ENCODE results near the gene THAP12. TPM values are rescaled to one million over a fixed set of nuclear protein-coding genes. Genes with fewer than 3 reads are reported as not detected.

THAP12 gene
- polyA plus RNA-seq, 3 donors from 2014 or later = 55.5 to 68.1 (median 58.6) TPM

GRCh38 chr11:76365038-76365679 is 15.8 kb downstream of the THAP12 start:
- peaks cover 0 to 10% (median 0%) of the 10 kb centered on the region in 3 donors for H3K36me3 Mint-ChIP-seq
- H3K27me3 Mint-ChIP-seq (ENCODE audit: low read depth in 3 of 3) = no peaks in the 10 kb centered on the region
- DNase-seq = no peak
- no peaks in the 10 kb centered on the region for H3K9me3 Mint-ChIP-seq
- peaks cover 32 to 60% of the 10 kb centered on the region in 2 donors for H3K4me1 Mint-ChIP-seq
- H3K27ac Mint-ChIP-seq = no peak overlapping the region
- no peak overlapping the region for H3K4me3 Mint-ChIP-seq

GRCh38 chr11:76362716-76363115 is 18.2 kb downstream of the THAP12 start:
- Mint-ChIP-seq H3K4me3 (no peak overlapping the region), H3K27me3 (ENCODE audit: low read depth in 3 of 3) (no peaks in the 10 kb centered on the region), H3K27ac (no peak overlapping the region), H3K9me3 (no peaks in the 10 kb centered on the region), H3K4me1 (peaks cover 14 to 36% of the 10 kb centered on the region in 2 donors), H3K36me3 (peaks cover 0 to 19% (median 0%) of the 10 kb centered on the region in 3 donors)
- no peak for DNase-seq

- no peak for DNase-seq
- peaks cover 0 to 25% (median 4%) of the 10 kb centered on the region in 3 donors for H3K36me3 Mint-ChIP-seq
- H3K27me3 Mint-ChIP-seq (ENCODE audit: low read depth in 3 of 3) = no peaks in the 10 kb centered on the region
- H3K27ac Mint-ChIP-seq = peak overlapping the region in 1 of 6 donors; percentile 49
- H3K9me3 Mint-ChIP-seq = no peaks in the 10 kb centered on the region
- no peak overlapping the region for H3K4me3 Mint-ChIP-seq
- peaks cover 9 to 32% of the 10 kb centered on the region in 2 donors for H3K4me1 Mint-ChIP-seq
Measured at GRCh38 chr11:76361776-76362175, 19.2 kb downstream of the THAP12 start.

GRCh38 chr11:76361374-76361773 is 19.6 kb downstream of the THAP12 start:
- no peak overlapping the region for H3K4me3 Mint-ChIP-seq
- no peaks in the 10 kb centered on the region for H3K27me3 Mint-ChIP-seq (ENCODE audit: low read depth in 3 of 3)
- no peak for DNase-seq
- H3K36me3 Mint-ChIP-seq = peaks cover 0 to 25% (median 4%) of the 10 kb centered on the region in 3 donors
- H3K4me1 Mint-ChIP-seq = peaks cover 9 to 32% of the 10 kb centered on the region in 2 donors
- H3K9me3 Mint-ChIP-seq = no peaks in the 10 kb centered on the region
- peak overlapping the region in 1 of 6 donors; percentile 6 for H3K27ac Mint-ChIP-seq

- H3K9me3 Mint-ChIP-seq = peaks cover 0 to 19% (median 13%) of the 10 kb centered on the region in 6 donors
- peaks cover 0 to 2% (median 1%) of the 10 kb centered on the region in 3 donors for H3K27me3 Mint-ChIP-seq (ENCODE audit: low read depth in 3 of 3)
- peaks cover 38 to 69% (median 47%) of the 10 kb centered on the region in 3 donors for H3K36me3 Mint-ChIP-seq
- H3K4me3 Mint-ChIP-seq = no peak overlapping the region
- no peak for DNase-seq
- no peak overlapping the region for H3K27ac Mint-ChIP-seq
- no peaks in the 10 kb centered on the region for H3K4me1 Mint-ChIP-seq
Measured at GRCh38 chr11:76355172-76355571, 25.8 kb downstream of the THAP12 start.

- Mint-ChIP-seq H3K27me3 (ENCODE audit: low read depth in 3 of 3) (no peaks in the 10 kb centered on the region), H3K4me1 (no peaks in the 10 kb centered on the region), H3K36me3 (peaks cover 13 to 39% (median 22%) of the 10 kb centered on the region in 3 donors), H3K27ac (no peak overlapping the region), H3K9me3 (peaks cover 0 to 5% (median 0%) of the 10 kb centered on the region in 6 donors), H3K4me3 (no peak overlapping the region)
- DNase-seq = no peak
Measured at GRCh38 chr11:76348348-76348747, 32.6 kb downstream of the THAP12 start.

GRCh38 chr11:76347466-76347865 is 33.5 kb downstream of the THAP12 start:
- H3K27me3 Mint-ChIP-seq (ENCODE audit: low read depth in 3 of 3) = no peaks in the 10 kb centered on the region
- no peak overlapping the region for H3K27ac Mint-ChIP-seq
- no peaks in the 10 kb centered on the region for H3K4me1 Mint-ChIP-seq
- peaks cover 4 to 30% (median 13%) of the 10 kb centered on the region in 3 donors for H3K36me3 Mint-ChIP-seq
- H3K9me3 Mint-ChIP-seq = no peaks in the 10 kb centered on the region
- no peak for DNase-seq
- no peak overlapping the region for H3K4me3 Mint-ChIP-seq

- peaks cover 0 to 2% (median 0%) of the 10 kb centered on the region in 6 donors for H3K9me3 Mint-ChIP-seq
- no peak overlapping the region for H3K4me3 Mint-ChIP-seq
- H3K27me3 Mint-ChIP-seq (ENCODE audit: low read depth in 3 of 3) = peaks cover under 1 to 7% (median 5%) of the 10 kb centered on the region in 3 donors
- DNase-seq = no peak
- no peak overlapping the region for H3K27ac Mint-ChIP-seq
- H3K4me1 Mint-ChIP-seq = peaks cover 0 to 2% of the 10 kb centered on the region in 2 donors
- no peaks in the 10 kb centered on the region for H3K36me3 Mint-ChIP-seq
Measured at GRCh38 chr11:76339221-76339620, 41.7 kb downstream of the THAP12 start.

GRCh38 chr11:76337923-76338322 is 43.0 kb downstream of the THAP12 start:
- Mint-ChIP-seq H3K27ac (no peak overlapping the region), H3K36me3 (no peaks in the 10 kb centered on the region), H3K27me3 (ENCODE audit: low read depth in 3 of 3) (peaks cover 2 to 7% (median 5%) of the 10 kb centered on the region in 3 donors), H3K4me1 (peaks cover 0 to 2% of the 10 kb centered on the region in 2 donors), H3K4me3 (no peak overlapping the region), H3K9me3 (peaks cover 0 to 5% (median 0%) of the 10 kb centered on the region in 6 donors)
- no peak for DNase-seq

GRCh38 chr11:76337469-76337868 is 43.5 kb downstream of the THAP12 start:
- DNase-seq = no peak
- no peak overlapping the region for H3K4me3 Mint-ChIP-seq
- no peak overlapping the region for H3K27ac Mint-ChIP-seq

GRCh38 chr11:76336597-76336996 is 44.3 kb downstream of the THAP12 start:
- Mint-ChIP-seq H3K4me1 (peaks cover 0 to 2% of the 10 kb centered on the region in 2 donors), H3K27me3 (ENCODE audit: low read depth in 3 of 3) (peaks cover 2 to 5% (median 4%) of the 10 kb centered on the region in 3 donors), H3K36me3 (no peaks in the 10 kb centered on the region), H3K4me3 (no peak overlapping the region), H3K27ac (no peak overlapping the region), H3K9me3 (peaks cover 0 to 5% (median 0%) of the 10 kb centered on the region in 6 donors)
- no peak for DNase-seq

More at GRCh38 chr11:76337469-76337868, 43.5 kb downstream of the THAP12 start:
- H3K4me1 Mint-ChIP-seq = peaks cover 0 to 2% of the 10 kb centered on the region in 2 donors
- H3K9me3 Mint-ChIP-seq = peaks cover 0 to 5% (median 0%) of the 10 kb centered on the region in 6 donors
- H3K27me3 Mint-ChIP-seq (ENCODE audit: low read depth in 3 of 3) = peaks cover 2 to 7% (median 5%) of the 10 kb centered on the region in 3 donors
- no peaks in the 10 kb centered on the region for H3K36me3 Mint-ChIP-seq

- H3K4me3 Mint-ChIP-seq = no peak overlapping the region
- H3K27ac Mint-ChIP-seq = no peak overlapping the region
- H3K36me3 Mint-ChIP-seq = no peaks in the 10 kb centered on the region
- peaks cover 0 to 5% (median 0%) of the 10 kb centered on the region in 6 donors for H3K9me3 Mint-ChIP-seq
- peaks cover 2 to 5% (median 4%) of the 10 kb centered on the region in 3 donors for H3K27me3 Mint-ChIP-seq (ENCODE audit: low read depth in 3 of 3)
- peaks cover 0 to 2% of the 10 kb centered on the region in 2 donors for H3K4me1 Mint-ChIP-seq
- no peak for DNase-seq
Measured at GRCh38 chr11:76335842-76336241, 45.1 kb downstream of the THAP12 start.

GRCh38 chr11:76334826-76335389 is 46.0 kb downstream of the THAP12 start:
- Mint-ChIP-seq H3K36me3 (no peaks in the 10 kb centered on the region), H3K4me3 (no peak overlapping the region)

GRCh38 chr11:76330651-76331050 is 50.3 kb downstream of the THAP12 start:
- H3K4me1 Mint-ChIP-seq = no peaks in the 10 kb centered on the region
- peaks cover 0 to 5% (median 0%) of the 10 kb centered on the region in 6 donors for H3K9me3 Mint-ChIP-seq
- no peak overlapping the region for H3K4me3 Mint-ChIP-seq
- DNase-seq = no peak
- no peak overlapping the region for H3K27ac Mint-ChIP-seq
- no peaks in the 10 kb centered on the region for H3K36me3 Mint-ChIP-seq
- peaks cover 1 to 8% (median 2%) of the 10 kb centered on the region in 3 donors for H3K27me3 Mint-ChIP-seq (ENCODE audit: low read depth in 3 of 3)

More at GRCh38 chr11:76334826-76335389, 46.0 kb downstream of the THAP12 start:
- Mint-ChIP-seq H3K27ac (no peak overlapping the region), H3K27me3 (ENCODE audit: low read depth in 3 of 3) (peaks cover 2 to 5% (median 4%) of the 10 kb centered on the region in 3 donors), H3K9me3 (peaks cover 0 to 5% (median 0%) of the 10 kb centered on the region in 6 donors), H3K4me1 (peaks cover 0 to 2% of the 10 kb centered on the region in 2 donors)
- no peak for DNase-seq

Measured in immature natural killer cell (primary cell).